Anterior cingulate cortex (tissue), 58 donors: Measurements from ENCODE around the gene ASB18.

Source experiments
- DNase-seq, 58 donors: peaks; one replicate each; lab custom pipeline; 2025; lab: John Stamatoyannopoulos, UW

ASB18 gene

GRCh38 chr2:236166796-236167296, 97.4 kb downstream of the ASB18 start:
- DNase-seq: no peak

- no peak for DNase-seq
Observed at GRCh38 chr2:236165842-236166795, 98.1 kb downstream of the ASB18 start.

GRCh38 chr2:236164925-236165841, 99.0 kb downstream of the ASB18 start:
- DNase-seq: no peak

GRCh38 chr2:236164201-236164924, 99.8 kb downstream of the ASB18 start:
- DNase-seq: no peak

GRCh38 chr2:236163471-236164200, 100.6 kb downstream of the ASB18 start:
- no peak for DNase-seq

GRCh38 chr2:236162882-236163470, 101.2 kb downstream of the ASB18 start:
- no peak for DNase-seq

- DNase-seq: no peak
Observed at GRCh38 chr2:236162031-236162845, 102.0 kb downstream of the ASB18 start.

- DNase-seq: no peak
Observed at GRCh38 chr2:236161531-236161930, 102.7 kb downstream of the ASB18 start.

- no peak for DNase-seq
Observed at GRCh38 chr2:236161082-236161462, 103.1 kb downstream of the ASB18 start.

GRCh38 chr2:236160366-236161081, 103.7 kb downstream of the ASB18 start:
- no peak for DNase-seq

GRCh38 chr2:236159778-236160170, 104.4 kb downstream of the ASB18 start:
- DNase-seq: no peak

GRCh38 chr2:236158969-236159777, 105.0 kb downstream of the ASB18 start:
- DNase-seq: no peak

- DNase-seq: no peak
Observed at GRCh38 chr2:236157815-236158498, 106.2 kb downstream of the ASB18 start.

- DNase-seq: no peak
Observed at GRCh38 chr2:236157366-236157765, 106.8 kb downstream of the ASB18 start.

GRCh38 chr2:236156860-236157194, 107.4 kb downstream of the ASB18 start:
- no peak for DNase-seq

GRCh38 chr2:236156095-236156859, 107.9 kb downstream of the ASB18 start:
- no peak for DNase-seq
